Mucosa of descending colon (tissue), 3 donors: ENCODE data around the gene AVPR2. TPM values are rescaled to one million over a fixed set of nuclear protein-coding genes. Genes with fewer than 3 reads are reported as not detected.

Experiments
- ATAC-seq: fragments of 200-7000 bp; cut with Tn5 transposase; one replicate; pipeline ENCODE4 v1.9.1; 2020; ENCODE audit warnings: mild to moderate bottlenecking, moderate library complexity
- DNase-seq, 3 donors: peaks; one replicate each; pipeline ENCODE4 v3.0.0-alpha.2; 2020
- H3K36me3 ChIP-seq: fragments of 200-600 bp; one replicate; pipeline ENCODE4 v1.8.0; 2021; ENCODE audit warnings: low read depth, mild to moderate bottlenecking
- H3K4me1 ChIP-seq: fragments of 200-600 bp; one replicate; pipeline ENCODE4 v1.8.0; 2021; ENCODE audit warnings: low read depth, mild to moderate bottlenecking
- H3K4me3 ChIP-seq: fragments of 200-600 bp; one replicate; pipeline ENCODE4 v1.8.0; 2021; ENCODE audit warnings: mild to moderate bottlenecking
- H3K9me3 ChIP-seq: fragments of 200-600 bp; one replicate; pipeline ENCODE4 v1.8.0; 2021; ENCODE audit warnings: mild to moderate bottlenecking
- intact Hi-C, 2 donors: fragments of 100-400 bp; cut with DNase I in 1 of 2; cut with micrococcal nuclease in 1 of 2; formaldehyde crosslinking; loops; one replicate each; pipeline versions ENCODE4 v1.11.0 to v1.11.1; 2022; cut with DNase I, micrococcal nuclease
- total RNA-seq, 3 donors: library from RNA; stranded (reverse); fragmentation: NEBNext Ultra II Directional in 2 of 3; extraction: Animal tissue kit (Norgen Biotek cat#: 25700) in 2 of 3; gene quantifications; one replicate each; pipeline versions ENCODE4 v1.2.1 to v1.2.4, GENCODE V29; 2021 to 2023
- TF ChIP-seq, protein P1 (sequence below): fragments of 200-600 bp; IDR thresholded peaks from one replicate; pipeline ENCODE4 v1.8.0; 2022; ENCODE audit warnings: antibody characterized with exemption, mild to moderate bottlenecking
- donor health status: DM: no; HTN: no; CAD: no; lungs with moderate emphysema.
- donor health status: DM: no; HTN: no; CAD: no.
- donor health status: DM: no; HTN: yes; CAD: no.

Gene AVPR2
- total RNA-seq, 3 donors from 2014 or later = 0.43 to 0.78 (median 0.54) TPM

DNA sequence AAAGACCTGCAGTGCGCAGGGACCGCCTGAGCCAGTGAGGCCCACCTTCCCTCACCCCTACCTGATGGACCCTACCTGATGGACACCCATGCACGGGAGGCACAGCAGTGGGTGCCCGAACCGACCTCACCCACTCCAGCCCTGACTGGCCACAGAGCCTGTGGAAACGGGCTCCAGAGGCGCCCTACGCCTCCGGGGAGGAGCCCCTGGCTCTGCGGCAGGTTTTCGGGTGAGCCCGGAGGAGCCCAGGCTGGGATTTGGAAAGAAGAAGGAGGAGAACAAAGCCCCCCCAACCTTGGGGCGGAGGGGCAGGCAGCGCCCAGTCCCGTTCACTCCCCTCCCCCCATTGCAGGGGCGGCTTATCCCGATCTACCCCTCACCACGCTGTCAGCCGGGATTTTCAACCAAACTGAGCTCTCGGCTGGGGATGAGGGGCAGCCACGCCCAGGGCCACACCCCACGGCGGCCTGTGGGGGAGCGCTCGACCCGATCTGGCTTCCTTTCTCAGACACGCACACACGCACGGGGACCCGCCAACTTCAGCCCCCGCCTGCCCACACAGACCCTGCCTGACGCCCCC lies 19.2 kb upstream of the AVPR2 start:
- no peak for ATAC-seq
- TF ChIP-seq, protein P1, sequence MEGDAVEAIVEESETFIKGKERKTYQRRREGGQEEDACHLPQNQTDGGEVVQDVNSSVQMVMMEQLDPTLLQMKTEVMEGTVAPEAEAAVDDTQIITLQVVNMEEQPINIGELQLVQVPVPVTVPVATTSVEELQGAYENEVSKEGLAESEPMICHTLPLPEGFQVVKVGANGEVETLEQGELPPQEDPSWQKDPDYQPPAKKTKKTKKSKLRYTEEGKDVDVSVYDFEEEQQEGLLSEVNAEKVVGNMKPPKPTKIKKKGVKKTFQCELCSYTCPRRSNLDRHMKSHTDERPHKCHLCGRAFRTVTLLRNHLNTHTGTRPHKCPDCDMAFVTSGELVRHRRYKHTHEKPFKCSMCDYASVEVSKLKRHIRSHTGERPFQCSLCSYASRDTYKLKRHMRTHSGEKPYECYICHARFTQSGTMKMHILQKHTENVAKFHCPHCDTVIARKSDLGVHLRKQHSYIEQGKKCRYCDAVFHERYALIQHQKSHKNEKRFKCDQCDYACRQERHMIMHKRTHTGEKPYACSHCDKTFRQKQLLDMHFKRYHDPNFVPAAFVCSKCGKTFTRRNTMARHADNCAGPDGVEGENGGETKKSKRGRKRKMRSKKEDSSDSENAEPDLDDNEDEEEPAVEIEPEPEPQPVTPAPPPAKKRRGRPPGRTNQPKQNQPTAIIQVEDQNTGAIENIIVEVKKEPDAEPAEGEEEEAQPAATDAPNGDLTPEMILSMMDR = no peak
- Histone ChIP-seq H3K4me1 (no peaks in the 10 kb centered on the region), H3K4me3 (no peak overlapping the region), H3K36me3 (no peaks in the 10 kb centered on the region), H3K9me3 (no peaks in the 10 kb centered on the region)
- intact Hi-C loops = no loop called here
- peak in 1 of 3 donors; percentile 33 for DNase-seq

DNA sequence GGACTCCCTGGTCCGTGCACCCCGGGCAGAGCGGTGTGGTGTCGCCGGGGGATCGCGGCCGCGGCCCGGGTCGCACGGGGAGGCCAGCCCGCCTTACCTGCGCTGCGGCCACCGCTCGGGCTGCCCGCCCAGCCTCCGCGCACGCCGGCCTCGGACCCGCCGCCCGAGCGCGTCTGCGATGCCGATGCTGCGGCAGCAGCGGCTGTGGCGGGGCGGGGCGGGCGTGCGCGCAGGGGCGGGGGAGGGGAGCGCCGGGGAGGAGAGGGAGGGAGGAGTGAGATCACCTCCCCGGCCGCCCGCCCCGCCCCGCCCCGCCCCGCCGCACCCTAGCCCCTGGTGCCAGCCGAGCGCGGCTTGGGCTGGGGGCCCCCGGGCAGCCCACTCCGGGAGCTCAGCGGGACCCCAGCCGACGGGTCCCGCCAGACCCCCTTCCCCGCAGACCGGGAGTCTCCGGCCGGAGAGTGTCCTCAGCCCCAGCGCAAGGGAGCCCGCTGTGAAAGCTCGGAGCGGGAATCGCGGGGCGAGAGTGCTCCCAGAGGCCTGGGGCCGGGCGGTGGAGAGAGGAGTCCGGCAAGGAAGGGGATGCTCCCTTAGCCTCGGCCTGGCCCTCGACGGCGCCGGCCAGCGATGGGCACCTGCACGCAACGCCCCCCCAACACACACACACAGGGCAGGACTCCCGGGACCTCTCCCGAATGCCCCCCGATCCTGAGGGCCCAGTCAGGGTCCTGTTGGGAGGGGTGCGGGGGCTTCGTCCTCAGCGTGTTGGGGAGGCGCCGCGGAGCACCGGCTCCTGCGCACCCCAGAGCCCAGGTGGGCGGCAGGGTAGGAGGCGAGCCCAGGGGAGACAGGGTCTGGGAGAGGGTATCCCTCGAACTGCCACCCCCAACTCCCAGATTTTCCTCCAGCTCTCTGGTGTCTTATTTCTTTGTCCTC lies 18.2 kb upstream of the AVPR2 start, which contains the start of gene L1CAM:
TSS of gene L1CAM (minus strand) at position 206 of the 936 bp plus-strand sequence. CDS start 10,337 bp downstream, outside the sequence.
- H3K9me3 ChIP-seq = no peaks in the 10 kb centered on the region
- DNase-seq = peak in 1 of 3 donors; percentile 31
- H3K36me3 ChIP-seq = no peaks in the 10 kb centered on the region
- TF ChIP-seq, protein P1 = no peak
- intact Hi-C loops = no loop called here
- ATAC-seq = peak; percentile 38
- no peak within 1 kb of the TSS for H3K4me3 ChIP-seq
- H3K4me1 ChIP-seq = no peaks in the 10 kb centered on the region

DNA sequence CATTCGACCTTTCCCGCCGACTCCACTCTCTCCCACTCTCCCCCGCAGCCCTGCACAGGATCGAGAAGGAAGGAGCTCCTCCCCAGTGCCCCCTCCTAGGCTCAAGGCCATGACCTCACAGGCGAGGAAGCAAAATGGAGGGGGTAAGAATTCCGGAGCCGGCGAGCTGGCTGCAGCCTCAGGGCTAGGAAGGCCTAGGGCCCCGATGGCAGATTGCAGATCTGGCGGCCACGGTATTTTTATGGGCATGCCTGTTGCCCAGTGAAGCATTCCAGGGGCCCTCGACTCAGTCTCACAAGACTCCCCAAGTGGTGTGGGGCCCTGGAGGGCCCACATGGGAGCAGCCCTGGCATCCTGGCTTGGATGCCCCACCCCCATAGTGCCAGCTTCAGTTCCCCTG lies 17.6 kb upstream of the AVPR2 start:
- ATAC-seq (no peak), DNase-seq (no peak)
- Histone ChIP-seq H3K36me3 (no peaks in the 10 kb centered on the region), H3K4me1 (no peaks in the 10 kb centered on the region), H3K9me3 (no peaks in the 10 kb centered on the region), H3K4me3 (no peak overlapping the region)
- intact Hi-C loops = no loop called here
- TF ChIP-seq, protein P1 = no peak

DNA sequence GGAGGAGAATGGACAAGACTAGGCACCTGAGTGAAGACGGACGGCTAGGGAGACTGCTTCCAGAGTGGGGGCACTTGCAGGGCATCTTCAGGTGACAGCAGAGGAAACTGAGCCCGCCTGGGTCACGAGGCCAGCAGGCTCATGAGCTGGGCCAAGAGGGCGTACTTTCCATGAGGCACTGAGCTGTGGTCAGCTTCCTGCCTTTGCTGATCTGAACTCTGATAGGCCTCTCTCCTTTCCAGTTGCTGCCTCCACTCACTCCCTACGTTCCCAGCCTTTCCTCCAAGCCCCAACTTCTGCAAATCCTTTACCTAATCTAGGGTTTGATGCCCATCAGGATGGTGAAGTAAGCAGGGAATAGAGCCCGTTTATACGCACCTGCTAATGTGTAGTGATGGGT lies 17.1 kb upstream of the AVPR2 start:
- no peaks in the 10 kb centered on the region for H3K36me3 ChIP-seq
- intact Hi-C loops = no loop called here
- TF ChIP-seq, protein P1 = no peak

DNA sequence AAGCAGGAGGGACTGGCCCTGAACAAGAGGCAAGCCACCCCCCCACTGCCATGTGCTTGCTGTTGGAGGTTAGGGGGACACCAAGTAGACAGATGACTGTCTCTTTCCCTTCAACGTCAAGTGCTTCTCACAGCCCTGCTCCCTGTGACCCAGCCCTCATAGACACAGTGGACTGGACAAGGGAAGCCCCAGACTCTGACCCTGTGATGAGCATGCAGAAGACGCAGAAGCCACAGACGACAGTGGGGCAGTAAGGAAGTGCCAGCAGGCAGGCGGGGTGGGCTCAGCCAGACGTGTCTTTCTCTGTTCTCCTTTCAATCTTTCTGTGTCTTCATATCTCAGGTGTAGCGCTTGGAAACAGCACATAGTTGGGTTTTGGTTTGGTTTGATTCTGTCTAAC lies 16.1 kb upstream of the AVPR2 start:
- ATAC-seq = peak; percentile 9
- TF ChIP-seq, protein P1 = no peak
- no peaks in the 10 kb centered on the region for H3K36me3 ChIP-seq
- H3K4me1 ChIP-seq = no peaks in the 10 kb centered on the region
- no peak overlapping the region for H3K4me3 ChIP-seq
- intact Hi-C loops = no loop called here
- no peaks in the 10 kb centered on the region for H3K9me3 ChIP-seq
- DNase-seq = no peak

More for the DNA sequence above, 17.1 kb upstream of the AVPR2 start:
- ATAC-seq (no peak), DNase-seq (no peak)
- H3K4me1 ChIP-seq = no peaks in the 10 kb centered on the region
- no peak overlapping the region for H3K4me3 ChIP-seq
- H3K9me3 ChIP-seq = no peaks in the 10 kb centered on the region
